ENCODE results near the gene CTNNA3.

Gene CTNNA3

GRCh38 chr10:66281327-66281726 lies 1414.7 kb downstream of the CTNNA3 start:
- in situ Hi-C loops (cut with HindIII; ENCODE audit: low sequenced_read_pairs) = no loop called here

GRCh38 chr10:66277481-66277880 lies 1418.5 kb downstream of the CTNNA3 start:
- in situ Hi-C loops (cut with HindIII; ENCODE audit: low sequenced_read_pairs) = no loop called here

GRCh38 chr10:66273966-66274519 lies 1422.0 kb downstream of the CTNNA3 start:
- in situ Hi-C loops (cut with HindIII; ENCODE audit: low sequenced_read_pairs) = no loop called here

GRCh38 chr10:66265398-66265797 lies 1430.6 kb downstream of the CTNNA3 start:
- in situ Hi-C loops (cut with HindIII; ENCODE audit: low sequenced_read_pairs) = no loop called here

GRCh38 chr10:66259836-66260235 lies 1436.2 kb downstream of the CTNNA3 start:
- in situ Hi-C loops (cut with HindIII; ENCODE audit: low sequenced_read_pairs) = no loop called here

GRCh38 chr10:66258693-66259092 lies 1437.3 kb downstream of the CTNNA3 start:
- in situ Hi-C loops (cut with HindIII; ENCODE audit: low sequenced_read_pairs) = no loop called here

- in situ Hi-C loops (cut with HindIII; ENCODE audit: low sequenced_read_pairs) = no loop called here
Observed at GRCh38 chr10:66257801-66258200, 1438.2 kb downstream of the CTNNA3 start.

GRCh38 chr10:66252986-66253385 lies 1443.0 kb downstream of the CTNNA3 start:
- in situ Hi-C loops (cut with HindIII; ENCODE audit: low sequenced_read_pairs) = no loop called here

GRCh38 chr10:66246177-66246576 lies 1449.8 kb downstream of the CTNNA3 start:
- in situ Hi-C loops (cut with HindIII; ENCODE audit: low sequenced_read_pairs) = no loop called here

GRCh38 chr10:66244953-66245352 lies 1451.0 kb downstream of the CTNNA3 start:
- in situ Hi-C loops (cut with HindIII; ENCODE audit: low sequenced_read_pairs) = no loop called here

GRCh38 chr10:66242885-66243284 lies 1453.1 kb downstream of the CTNNA3 start:
- in situ Hi-C loops (cut with HindIII; ENCODE audit: low sequenced_read_pairs) = no loop called here

- in situ Hi-C loops (cut with HindIII; ENCODE audit: low sequenced_read_pairs) = no loop called here
Observed at GRCh38 chr10:66239062-66239461, 1456.9 kb downstream of the CTNNA3 start.

GRCh38 chr10:66238343-66238742 lies 1457.7 kb downstream of the CTNNA3 start:
- in situ Hi-C loops (cut with HindIII; ENCODE audit: low sequenced_read_pairs) = no loop called here

- in situ Hi-C loops (cut with HindIII; ENCODE audit: low sequenced_read_pairs) = no loop called here
Observed at GRCh38 chr10:66234872-66235271, 1461.1 kb downstream of the CTNNA3 start.

- in situ Hi-C loops (cut with HindIII; ENCODE audit: low sequenced_read_pairs) = no loop called here
Observed at GRCh38 chr10:66228887-66229286, 1467.1 kb downstream of the CTNNA3 start.

- in situ Hi-C loops (cut with HindIII; ENCODE audit: low sequenced_read_pairs) = no loop called here
Observed at GRCh38 chr10:66223656-66224055, 1472.3 kb downstream of the CTNNA3 start.

GRCh38 chr10:66222462-66223046 lies 1473.4 kb downstream of the CTNNA3 start:
- in situ Hi-C loops (cut with HindIII; ENCODE audit: low sequenced_read_pairs) = no loop called here

GRCh38 chr10:66218981-66219587 lies 1476.9 kb downstream of the CTNNA3 start:
- in situ Hi-C loops (cut with HindIII; ENCODE audit: low sequenced_read_pairs) = no loop called here

- in situ Hi-C loops (cut with HindIII; ENCODE audit: low sequenced_read_pairs) = no loop called here
Observed at GRCh38 chr10:66218289-66218688, 1477.7 kb downstream of the CTNNA3 start.

GRCh38 chr10:66215920-66216319 lies 1480.1 kb downstream of the CTNNA3 start:
- in situ Hi-C loops (cut with HindIII; ENCODE audit: low sequenced_read_pairs) = no loop called here

- in situ Hi-C loops (cut with HindIII; ENCODE audit: low sequenced_read_pairs) = no loop called here
Observed at GRCh38 chr10:66214721-66215404, 1481.1 kb downstream of the CTNNA3 start.

- in situ Hi-C loops (cut with HindIII; ENCODE audit: low sequenced_read_pairs) = no loop called here
Observed at GRCh38 chr10:66209025-66209424, 1487.0 kb downstream of the CTNNA3 start.
